ENCODE measurements around the gene C16orf54. TPM values are rescaled to one million over a fixed set of nuclear protein-coding genes. Genes with fewer than 3 reads are reported as not detected.
"Not testable (repeated sequence)": the region's sequence is repeated elsewhere in the genome, so short reads cannot be mapped to it uniquely, and the experiment has no call there.

C16orf54 gene
- total RNA-seq, 1 experiment from 2014 or later, result not detected

- Mint-ChIP-seq H3K4me1 (ENCODE audit: insufficient read depth, unreplicated experiment) (peaks cover 6% of the 10 kb centered on the region), H3K27ac (ENCODE audit: low read depth, unreplicated experiment) (no peak overlapping the region), H3K4me3 (ENCODE audit: unreplicated experiment) (peak overlapping the region; percentile 28), H3K9me3 (ENCODE audit: unreplicated experiment) (no peaks in the 10 kb centered on the region), H3K36me3 (ENCODE audit: insufficient read depth, unreplicated experiment) (no peaks in the 10 kb centered on the region), H3K27me3 (ENCODE audit: insufficient read depth, unreplicated experiment) (peaks cover 33% of the 10 kb centered on the region)
- DNase-seq (ENCODE audit: unreplicated experiment), result peak; percentile 68
- POLR2A ChIA-PET, result interaction anchor here (0.7 to 0.8 kb wide), 2 partner anchors 25 to 29 kb away, joined by 3 to 4 read pairs; no protein-coding TSS in a partner anchor
- BruUV-seq (replicated peaks), result no TSS peak
- TF ChIP-seq, protein P1, sequence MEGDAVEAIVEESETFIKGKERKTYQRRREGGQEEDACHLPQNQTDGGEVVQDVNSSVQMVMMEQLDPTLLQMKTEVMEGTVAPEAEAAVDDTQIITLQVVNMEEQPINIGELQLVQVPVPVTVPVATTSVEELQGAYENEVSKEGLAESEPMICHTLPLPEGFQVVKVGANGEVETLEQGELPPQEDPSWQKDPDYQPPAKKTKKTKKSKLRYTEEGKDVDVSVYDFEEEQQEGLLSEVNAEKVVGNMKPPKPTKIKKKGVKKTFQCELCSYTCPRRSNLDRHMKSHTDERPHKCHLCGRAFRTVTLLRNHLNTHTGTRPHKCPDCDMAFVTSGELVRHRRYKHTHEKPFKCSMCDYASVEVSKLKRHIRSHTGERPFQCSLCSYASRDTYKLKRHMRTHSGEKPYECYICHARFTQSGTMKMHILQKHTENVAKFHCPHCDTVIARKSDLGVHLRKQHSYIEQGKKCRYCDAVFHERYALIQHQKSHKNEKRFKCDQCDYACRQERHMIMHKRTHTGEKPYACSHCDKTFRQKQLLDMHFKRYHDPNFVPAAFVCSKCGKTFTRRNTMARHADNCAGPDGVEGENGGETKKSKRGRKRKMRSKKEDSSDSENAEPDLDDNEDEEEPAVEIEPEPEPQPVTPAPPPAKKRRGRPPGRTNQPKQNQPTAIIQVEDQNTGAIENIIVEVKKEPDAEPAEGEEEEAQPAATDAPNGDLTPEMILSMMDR (IDR thresholded peaks at IDR 0.05; ENCODE audit: unreplicated experiment), result peak; percentile 53
- CTCF ChIA-PET, result interaction anchor here (0.8 to 3.2 kb wide), 11 partner anchors 9 to 219 kb away, joined by 3 to 15 read pairs (median 5); partner anchors contain the start of gene QPRT
- intact Hi-C loops (cut with micrococcal nuclease), result no loop called here
Observed at GRCh38 chr16:29729116-29729521, 16.7 kb downstream of the C16orf54 start.

DNA sequence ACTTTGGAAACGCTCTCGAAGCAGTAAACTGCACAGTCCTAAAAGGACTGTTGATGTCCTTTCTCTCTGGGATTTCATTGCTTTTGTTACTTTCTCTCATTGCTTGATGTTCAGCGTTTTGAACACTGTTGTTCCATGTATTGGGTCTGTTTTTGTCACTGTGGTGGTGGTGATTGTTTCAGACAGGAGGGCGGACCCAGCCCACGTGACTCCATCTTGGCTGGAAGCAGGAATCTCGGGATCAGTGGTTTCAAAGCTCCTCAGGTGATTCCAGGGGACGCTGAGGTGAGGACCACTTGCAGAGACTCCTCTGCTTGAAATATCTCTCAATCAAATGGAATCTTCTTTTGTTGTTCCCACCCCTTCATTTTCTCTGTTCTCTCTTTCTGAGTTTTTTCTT is 18.3 kb downstream of the C16orf54 start:
- no peaks in the 10 kb centered on the region for H3K9me3 Mint-ChIP-seq (ENCODE audit: unreplicated experiment)
- intact Hi-C loops (cut with micrococcal nuclease), result no loop called here
- BruUV-seq (replicated peaks), result no TSS peak
- ChIA-PET POLR2A (no interaction called here), CTCF (interaction anchor here (1.4 to 3.2 kb wide), 2 partner anchors 27 to 315 kb away, joined by 3 to 15 read pairs; no protein-coding TSS in a partner anchor)
- peaks cover 28% of the 10 kb centered on the region for H3K27me3 Mint-ChIP-seq (ENCODE audit: insufficient read depth, unreplicated experiment)
- no peak overlapping the region for H3K27ac Mint-ChIP-seq (ENCODE audit: low read depth, unreplicated experiment)
- TF ChIP-seq, protein P1 (IDR thresholded peaks at IDR 0.05; ENCODE audit: unreplicated experiment), result no peak
- no peak overlapping the region for H3K4me3 Mint-ChIP-seq (ENCODE audit: unreplicated experiment)
- H3K36me3 Mint-ChIP-seq (ENCODE audit: insufficient read depth, unreplicated experiment), result no peaks in the 10 kb centered on the region
- peaks cover 6% of the 10 kb centered on the region for H3K4me1 Mint-ChIP-seq (ENCODE audit: insufficient read depth, unreplicated experiment)
- no peak for DNase-seq (ENCODE audit: unreplicated experiment)

DNA sequence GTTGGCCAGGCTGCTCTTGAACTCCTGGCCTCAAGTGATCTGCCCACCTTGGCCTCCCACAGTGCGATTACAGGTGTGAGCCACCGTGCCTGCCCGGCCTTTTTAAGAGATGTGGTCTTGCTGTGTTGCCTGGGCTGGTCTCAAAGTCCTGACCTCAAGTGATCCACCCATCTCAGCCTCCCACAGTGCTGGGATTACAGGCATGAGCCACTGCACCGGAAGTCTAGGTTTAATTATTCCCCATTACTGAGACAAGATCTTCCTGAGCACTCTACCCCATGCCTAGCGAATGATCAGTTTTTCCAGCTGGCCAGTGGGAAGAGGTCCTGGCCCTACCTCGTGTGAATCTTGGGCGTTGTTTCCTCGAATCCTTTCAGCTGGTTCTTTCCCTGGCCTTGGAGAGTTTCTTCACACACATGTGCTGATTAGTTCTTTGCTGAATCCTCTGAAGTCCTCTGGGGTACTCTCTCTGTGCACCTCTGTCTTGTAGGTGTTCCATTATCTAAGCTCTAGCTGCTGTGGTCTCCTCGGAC is 18.9 kb downstream of the C16orf54 start:
- POLR2A ChIA-PET, result no interaction called here
- intact Hi-C loops (cut with micrococcal nuclease), result no loop called here
- CTCF ChIA-PET, result interaction anchor here (1.4 to 3.2 kb wide), 3 partner anchors 27 to 316 kb away, joined by 3 to 15 read pairs (median 8); no protein-coding TSS in a partner anchor
- H3K36me3 Mint-ChIP-seq (ENCODE audit: insufficient read depth, unreplicated experiment), result no peaks in the 10 kb centered on the region
- TF ChIP-seq, protein P1 (IDR thresholded peaks at IDR 0.05; ENCODE audit: unreplicated experiment), result no peak
- no peak overlapping the region for H3K27ac Mint-ChIP-seq (ENCODE audit: low read depth, unreplicated experiment)
- H3K9me3 Mint-ChIP-seq (ENCODE audit: unreplicated experiment), result no peaks in the 10 kb centered on the region
- DNase-seq (ENCODE audit: unreplicated experiment), result no peak
- H3K4me1 Mint-ChIP-seq (ENCODE audit: insufficient read depth, unreplicated experiment), result peaks cover 6% of the 10 kb centered on the region
- BruUV-seq (replicated peaks), result no TSS peak
- peaks cover 23% of the 10 kb centered on the region for H3K27me3 Mint-ChIP-seq (ENCODE audit: insufficient read depth, unreplicated experiment)
- H3K4me3 Mint-ChIP-seq (ENCODE audit: unreplicated experiment), result no peak overlapping the region

GRCh38 chr16:29721167-29721879 is 24.5 kb downstream of the C16orf54 start:
- H3K36me3 Mint-ChIP-seq (ENCODE audit: insufficient read depth, unreplicated experiment); H3K9me3 Mint-ChIP-seq (ENCODE audit: unreplicated experiment); H3K4me1 Mint-ChIP-seq (ENCODE audit: insufficient read depth, unreplicated experiment); intact Hi-C loops (cut with micrococcal nuclease); H3K4me3 Mint-ChIP-seq (ENCODE audit: unreplicated experiment); POLR2A ChIA-PET; BruUV-seq (replicated peaks): not testable (repeated sequence)
- CTCF ChIA-PET, result interaction anchor here (1.0 to 2.6 kb wide), 2 partner anchors 21 to 52 kb away, joined by 3 to 22 read pairs; no protein-coding TSS in a partner anchor
- peak; percentile 57 for DNase-seq (ENCODE audit: unreplicated experiment)
- TF ChIP-seq, protein P1 (IDR thresholded peaks at IDR 0.05; ENCODE audit: unreplicated experiment), result peak; percentile 20
- Mint-ChIP-seq H3K27ac (ENCODE audit: low read depth, unreplicated experiment) (peak overlapping the region; percentile 16), H3K27me3 (ENCODE audit: insufficient read depth, unreplicated experiment) (peaks cover 11% of the 10 kb centered on the region)
